Endothelial cell of umbilical vein (primary cell): ENCODE measurements around the gene ZBTB17. TPM values are rescaled to one million over a fixed set of nuclear protein-coding genes. Genes with fewer than 3 reads are reported as not detected.

Experiments used
- BruUV-seq: library from RNA; stranded (reverse); fragments of 400-500 nt; replicated peaks from 2 replicates; lab custom pipeline; 2021; lab: Mats Ljungman, UMichigan
- CTCF ChIA-PET: fragments of 300-600, 350-600 bp; sonication (Branson Sonifier 250); formaldehyde crosslinking; loops from one replicate; lab custom pipeline; 2021; ENCODE audit warnings: antibody characterized with exemption, inconsistent platforms; lab: Charles Lee
- POLR2A ChIA-PET: fragments of 300-600, 350-600 bp; sonication (Branson Sonifier 250); formaldehyde crosslinking; loops from one replicate; lab custom pipeline; 2021; ENCODE audit warnings: antibody characterized with exemption, inconsistent platforms; lab: Charles Lee
- DNase-seq: peaks from one replicate; pipeline ENCODE4 v3.0.0-alpha.2; 2011; ENCODE audit warnings: low read depth, low spot score
- FAIRE-seq: peaks from 2 replicates; lab custom pipeline; 2011; peaks lifted over from hg19 to GRCh38; lab: Jason Lieb, UNC
- H2AFZ ChIP-seq: 2 replicates; pipeline ENCODE4 v1.6.0; 2012; ENCODE audit warnings: low read depth, low read length, control low read depth, inconsistent platforms
- H3K27ac ChIP-seq: 2 replicates; pipeline ENCODE4 v1.5.1; 2011; ENCODE audit warnings: low read depth, mild to moderate bottlenecking, control low read depth, low read length, moderate library complexity; ENCODE audit not compliant: insufficient read depth
- H3K27me3 ChIP-seq, 2 experiments: 2 replicates each; pipeline versions ENCODE4 v1.6.0 to v1.6.1; 2011; ENCODE audit warnings: low read length in 2 of 2, mixed read lengths in 1 of 2; ENCODE audit not compliant: control insufficient read depth in 2 of 2, insufficient read depth in 2 of 2
- H3K36me3 ChIP-seq, 2 experiments: 2 replicates in 1 of 2; 3 replicates in 1 of 2; pipeline ENCODE4 v1.5.1; 2011; ENCODE audit warnings: low read length in 2 of 2, mild to moderate bottlenecking in 1 of 2, moderate library complexity in 1 of 2; ENCODE audit not compliant: control insufficient read depth in 2 of 2, insufficient read depth in 2 of 2; ENCODE audit errors: extremely low read depth in 1 of 2
- H3K4me1 ChIP-seq: 3 replicates; pipeline ENCODE4 v1.5.1; 2011; ENCODE audit warnings: mild to moderate bottlenecking, low read length; ENCODE audit not compliant: control insufficient read depth, insufficient read depth; ENCODE audit errors: extremely low read depth
- H3K4me2 ChIP-seq: 2 replicates; pipeline ENCODE4 v1.6.1; 2011; ENCODE audit warnings: low read length, control low read depth, mixed read lengths; ENCODE audit not compliant: insufficient read depth
- H3K4me3 ChIP-seq, 3 experiments: fragments of 200-600 bp in 1 of 3; sonication (generic), shearing (Covaris generic) in 1 of 3; replicated peaks in 1 of 3; 2 replicates each; pipeline ENCODE4 v1.5.1; 2011 to 2016; ENCODE audit warnings: control low read depth in 3 of 3, low read length in 3 of 3, mild to moderate bottlenecking in 2 of 3, inconsistent platforms in 1 of 3, low read depth in 1 of 3, moderate library complexity in 1 of 3; ENCODE audit not compliant: insufficient read depth in 1 of 3
- H3K79me2 ChIP-seq: 2 replicates; pipeline ENCODE4 v1.6.0; 2012; ENCODE audit warnings: low read length, inconsistent platforms; ENCODE audit not compliant: control insufficient read depth, insufficient read depth
- H3K9ac ChIP-seq: replicated peaks from 2 replicates; pipeline ENCODE3; 2011; ENCODE audit warnings: low read length, control low read depth; ENCODE audit not compliant: insufficient read depth; ENCODE audit errors: extremely low read depth
- H3K9me1 ChIP-seq: replicated peaks from 3 replicates; pipeline ENCODE4 v1.6.0; 2011; ENCODE audit warnings: mild to moderate bottlenecking, low read length; ENCODE audit not compliant: control insufficient read depth, insufficient read depth; ENCODE audit errors: extremely low read depth
- H3K9me3 ChIP-seq: replicated peaks from 2 replicates; pipeline ENCODE4 v1.5.1; 2012; ENCODE audit warnings: low read length, inconsistent platforms; ENCODE audit not compliant: control insufficient read depth, insufficient read depth
- H4K20me1 ChIP-seq: replicated peaks from 2 replicates; pipeline ENCODE3; 2011; ENCODE audit warnings: mild to moderate bottlenecking, low read length; ENCODE audit not compliant: control insufficient read depth, insufficient read depth; ENCODE audit errors: extremely low read depth
- EZH2 ChIP-seq: IDR thresholded peaks from 2 replicates; pipeline ENCODE4 v1.6.1; 2012; ENCODE audit warnings: borderline replicate concordance, low read depth, mild to moderate bottlenecking, moderate library complexity, low read length, inconsistent platforms; ENCODE audit not compliant: severe bottlenecking
- FOS ChIP-seq: IDR thresholded peaks from 2 replicates; pipeline ENCODE4 v1.6.1; 2011; ENCODE audit warnings: mild to moderate bottlenecking, low read length, moderate library complexity, borderline replicate concordance; ENCODE audit not compliant: insufficient read depth
- GATA2 ChIP-seq: IDR thresholded peaks from 2 replicates; pipeline ENCODE4 v1.7.0; 2011; ENCODE audit warnings: low read depth, mild to moderate bottlenecking, moderate library complexity, mixed read lengths, low read length; ENCODE audit not compliant: insufficient read length, insufficient read depth
- JUN ChIP-seq: IDR thresholded peaks from 2 replicates; pipeline ENCODE4 v1.6.1; 2011; ENCODE audit warnings: borderline replicate concordance, low read depth; ENCODE audit not compliant: insufficient read length, insufficient read depth
- MYC ChIP-seq: IDR thresholded peaks from one replicate; pipeline ENCODE4 v1.6.1; 2011; ENCODE audit warnings: mild to moderate bottlenecking, low read depth, low read length
- POLR2A ChIP-seq: IDR thresholded peaks from 2 replicates; pipeline ENCODE4 v1.6.1; 2012; ENCODE audit warnings: low read depth, mild to moderate bottlenecking, control low read depth, low read length
- POLR2AphosphoS5 ChIP-seq: IDR thresholded peaks from 2 replicates; pipeline ENCODE4 v1.6.1; 2012; ENCODE audit warnings: low read depth, mild to moderate bottlenecking, control low read depth, low read length, moderate library complexity; ENCODE audit not compliant: insufficient read depth
- dilution Hi-C: fragments of 300-500 bp; cut with MboI; formaldehyde crosslinking; loops from one replicate; pipeline ENCODE4 v1.15.0; 2019; ENCODE audit warnings: low sequenced_read_pairs; ENCODE audit not compliant: extremely low pct_ligation_motif_present
- intact Hi-C: fragments of 100-400 bp; cut with micrococcal nuclease; formaldehyde crosslinking; loops from one replicate; pipeline ENCODE4 v1.10.0; 2022
- polyA plus RNA-seq, 4 experiments: library from polyadenylated mRNA; depleted of rRNA in 3 of 4; stranded (reverse) in 3 of 4; unstranded in 1 of 4; fragments of >200 nt; gene quantifications; 2 replicates each; pipeline versions ENCODE4 v1.2.1 to v1.2.3, GENCODE V29; 2011 to 2012; ENCODE audit warnings: missing spikeins in 1 of 4
- total RNA-seq: library from RNA; stranded (reverse); gene quantifications from 2 replicates; pipeline ENCODE4 v1.2.3, GENCODE V29; 2021
- TF ChIP-seq, protein P1 (sequence below), 2 donors: IDR thresholded peaks; 1 replicate in 1 of 2; 2 replicates in 1 of 2; pipeline ENCODE4 v1.5.1; 2011; ENCODE audit warnings: low read length in 2 of 2, mild to moderate bottlenecking in 2 of 2, moderate library complexity in 2 of 2, control low read depth in 1 of 2, inconsistent platforms in 1 of 2, low read depth in 1 of 2; ENCODE audit not compliant: insufficient read depth in 1 of 2; ENCODE audit errors: extremely low read depth in 1 of 2
- TF ChIP-seq, protein P2 (sequence below): IDR thresholded peaks from 2 replicates; pipeline ENCODE4 v1.6.1; 2011; ENCODE audit not compliant: insufficient read depth, insufficient read length

ZBTB17 gene
- total and polyA plus RNA-seq, 2 donors (not counting 3 experiments of a cell fraction or from before 2014, with no cell fraction given): 43.9 to 72.7 TPM

DNA sequence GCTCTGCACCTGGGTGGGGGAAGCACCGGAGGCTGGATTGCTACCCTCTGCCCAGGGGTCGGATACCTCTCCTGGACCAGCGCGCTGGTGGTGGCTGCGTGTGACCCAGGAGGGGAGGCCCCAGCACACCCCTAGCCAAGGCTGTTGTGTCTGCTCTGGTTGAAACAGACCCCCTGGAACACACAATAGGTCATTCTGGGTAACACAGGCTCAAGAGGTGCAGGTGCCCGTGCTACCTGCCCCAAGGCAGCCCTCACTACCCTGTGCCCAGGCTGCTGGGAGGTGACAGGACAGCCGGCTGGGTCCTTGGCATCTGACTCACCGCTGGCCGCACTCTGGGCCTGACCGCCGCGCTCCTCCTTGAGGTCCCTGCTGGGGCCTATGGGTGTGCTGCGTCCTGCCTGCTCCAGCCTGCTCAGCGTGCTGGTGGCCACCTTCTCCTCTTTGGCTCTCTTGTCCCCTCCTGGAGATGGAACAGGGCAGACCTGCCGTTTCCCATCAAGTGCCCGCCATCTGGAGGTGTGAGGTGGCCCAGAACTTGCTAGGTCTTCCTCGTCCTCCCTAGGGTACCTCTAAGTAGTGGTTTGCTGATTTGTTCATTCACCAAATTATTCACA lies 30.0 kb downstream of the ZBTB17 start:
- intact Hi-C loops: no loop called here
- Histone ChIP-seq H3K27ac (no peak overlapping the region), H3K4me2 (no peak overlapping the region), H3K79me2 (peaks cover 13% of the 10 kb centered on the region), H3K9me1 (no peaks in the 10 kb centered on the region), H4K20me1 (no peaks in the 10 kb centered on the region), H3K9ac (no peak overlapping the region), H3K9me3 (no peaks in the 10 kb centered on the region), H3K36me3 (peaks cover 21 to 56% of the 10 kb centered on the region in 2 experiments), H3K4me1 (peaks cover 24% of the 10 kb centered on the region), H3K27me3 (no peaks in the 10 kb centered on the region), H3K4me3 (no peak overlapping the region), H2AFZ (no peak overlapping the region)
- DNase-seq: no peak
- FAIRE-seq: no peak
- ChIA-PET CTCF (interaction anchor here (1.9 kb wide), 1 partner anchor 12 kb away, joined by 6 read pairs; no protein-coding TSS in a partner anchor), POLR2A (no interaction called here)
- dilution Hi-C loops: no loop called here
- BruUV-seq: no TSS peak
- no peak for TF ChIP-seq POLR2AphosphoS5

DNA sequence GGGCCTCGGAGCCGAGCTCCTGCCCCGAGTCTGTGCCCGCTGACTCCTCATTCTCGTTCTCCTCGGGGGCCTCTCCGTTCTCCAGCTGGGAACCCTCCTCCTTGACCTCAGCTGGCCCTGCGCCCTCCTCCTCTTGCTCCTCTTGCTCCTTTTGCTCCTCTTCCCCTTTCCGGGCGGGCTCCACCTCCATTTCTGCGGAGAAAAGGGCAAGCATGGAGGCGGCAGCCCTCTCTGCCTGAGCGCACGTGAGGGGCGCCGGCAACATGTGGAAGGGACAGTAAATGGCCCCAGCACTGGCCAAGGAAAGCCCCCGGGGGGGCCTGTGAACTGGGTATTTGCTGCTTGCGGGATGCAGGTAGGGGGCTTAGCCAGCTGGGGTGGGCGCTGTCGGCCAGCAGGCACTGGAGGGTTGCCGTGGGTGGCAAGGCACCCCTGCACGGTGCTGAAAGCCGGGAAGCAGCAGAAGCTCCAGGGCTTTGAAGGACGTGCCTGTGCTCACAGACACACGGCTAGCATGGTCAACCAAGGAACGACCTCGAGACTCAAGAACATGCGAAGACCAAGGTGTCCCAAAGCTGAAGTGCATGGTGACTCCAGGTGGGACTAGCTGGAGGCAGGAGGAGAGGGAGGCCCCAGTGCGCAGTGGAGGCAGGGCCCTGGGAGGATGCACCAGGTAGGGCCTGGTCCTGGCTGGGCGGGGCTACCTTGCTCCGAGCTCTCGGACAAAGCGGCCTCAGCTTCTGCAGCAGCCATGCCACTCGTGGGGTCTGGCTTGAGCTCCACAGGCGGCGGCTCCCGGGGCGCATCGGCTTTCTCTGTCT lies 30.7 kb downstream of the ZBTB17 start:
- no peaks in the 10 kb centered on the region for H4K20me1 ChIP-seq
- no TSS peak for BruUV-seq
- H3K27me3 ChIP-seq: no peaks in the 10 kb centered on the region
- no peak overlapping the region for H2AFZ ChIP-seq
- intact Hi-C loops: no loop called here
- no peak overlapping the region for H3K27ac ChIP-seq
- dilution Hi-C loops: no loop called here
- TF ChIP-seq FOS (no peak), POLR2AphosphoS5 (no peak), POLR2A (no peak), GATA2 (no peak), MYC (no peak), JUN (no peak), EZH2 (no peak)
- TF ChIP-seq, protein P1, sequence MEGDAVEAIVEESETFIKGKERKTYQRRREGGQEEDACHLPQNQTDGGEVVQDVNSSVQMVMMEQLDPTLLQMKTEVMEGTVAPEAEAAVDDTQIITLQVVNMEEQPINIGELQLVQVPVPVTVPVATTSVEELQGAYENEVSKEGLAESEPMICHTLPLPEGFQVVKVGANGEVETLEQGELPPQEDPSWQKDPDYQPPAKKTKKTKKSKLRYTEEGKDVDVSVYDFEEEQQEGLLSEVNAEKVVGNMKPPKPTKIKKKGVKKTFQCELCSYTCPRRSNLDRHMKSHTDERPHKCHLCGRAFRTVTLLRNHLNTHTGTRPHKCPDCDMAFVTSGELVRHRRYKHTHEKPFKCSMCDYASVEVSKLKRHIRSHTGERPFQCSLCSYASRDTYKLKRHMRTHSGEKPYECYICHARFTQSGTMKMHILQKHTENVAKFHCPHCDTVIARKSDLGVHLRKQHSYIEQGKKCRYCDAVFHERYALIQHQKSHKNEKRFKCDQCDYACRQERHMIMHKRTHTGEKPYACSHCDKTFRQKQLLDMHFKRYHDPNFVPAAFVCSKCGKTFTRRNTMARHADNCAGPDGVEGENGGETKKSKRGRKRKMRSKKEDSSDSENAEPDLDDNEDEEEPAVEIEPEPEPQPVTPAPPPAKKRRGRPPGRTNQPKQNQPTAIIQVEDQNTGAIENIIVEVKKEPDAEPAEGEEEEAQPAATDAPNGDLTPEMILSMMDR (IDR thresholded peaks at IDR 0.05; ENCODE audit: extremely low read depth in 1 of 2, insufficient read depth in 1 of 2, low read depth in 1 of 2, low read length in 2 of 2): no peak
- TF ChIP-seq, protein P2, sequence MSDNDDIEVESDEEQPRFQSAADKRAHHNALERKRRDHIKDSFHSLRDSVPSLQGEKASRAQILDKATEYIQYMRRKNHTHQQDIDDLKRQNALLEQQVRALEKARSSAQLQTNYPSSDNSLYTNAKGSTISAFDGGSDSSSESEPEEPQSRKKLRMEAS: no peak
- no peaks in the 10 kb centered on the region for H3K9me3 ChIP-seq
- POLR2A ChIA-PET: no interaction called here
- CTCF ChIA-PET: interaction anchor here (1.9 kb wide), 1 partner anchor 13 kb away, joined by 6 read pairs; no protein-coding TSS in a partner anchor
- no peak overlapping the region for H3K4me2 ChIP-seq
- no peak overlapping the region for H3K4me3 ChIP-seq
- no peak overlapping the region for H3K9ac ChIP-seq
- H3K4me1 ChIP-seq: peaks cover 17% of the 10 kb centered on the region
- H3K79me2 ChIP-seq: peaks cover 6% of the 10 kb centered on the region
- DNase-seq: no peak
- FAIRE-seq: no peak
- peaks cover 21 to 59% of the 10 kb centered on the region in 2 experiments for H3K36me3 ChIP-seq
- H3K9me1 ChIP-seq: no peaks in the 10 kb centered on the region
